Stimulated activated CD4-positive, alpha-beta T cell treated with anti-CD3 and anti-CD28 coated beads, Interleukin-4, amount 100 ng/mL, for 24 hours (primary cell): ENCODE measurements around the gene H1-8.
"Not testable (repeated sequence)": the region's sequence is repeated elsewhere in the genome, so short reads cannot be mapped to it uniquely, and the experiment has no call there.

Experiments used
- DNase-seq: peaks from one replicate; pipeline ENCODE4 v3.0.0-alpha.2; 2020

The H1-8 gene

GRCh38 chr3:129515108-129515820 is 27.7 kb upstream of the H1-8 start:
- DNase-seq: not testable (repeated sequence)

- DNase-seq: not testable (repeated sequence)
Observed at GRCh38 chr3:129515821-129516432, 27.0 kb upstream of the H1-8 start.

GRCh38 chr3:129517516-129517915 is 25.5 kb upstream of the H1-8 start:
- DNase-seq: no peak

GRCh38 chr3:129518038-129518561 is 24.9 kb upstream of the H1-8 start:
- DNase-seq: no peak

- no peak for DNase-seq
Observed at GRCh38 chr3:129518581-129518980, 24.4 kb upstream of the H1-8 start.

GRCh38 chr3:129519449-129519848 is 23.5 kb upstream of the H1-8 start:
- no peak for DNase-seq

- no peak for DNase-seq
Observed at GRCh38 chr3:129519896-129520715, 22.9 kb upstream of the H1-8 start.

- DNase-seq: no peak
Observed at GRCh38 chr3:129520960-129521359, 22.0 kb upstream of the H1-8 start.

- DNase-seq: no peak
Observed at GRCh38 chr3:129521611-129522010, 21.4 kb upstream of the H1-8 start.

GRCh38 chr3:129522953-129523352 is 20.0 kb upstream of the H1-8 start:
- no peak for DNase-seq

GRCh38 chr3:129524081-129524480 is 18.9 kb upstream of the H1-8 start:
- DNase-seq: no peak

- no peak for DNase-seq
Observed at GRCh38 chr3:129525341-129525968, 17.5 kb upstream of the H1-8 start.

- DNase-seq: no peak
Observed at GRCh38 chr3:129526121-129526900, 16.7 kb upstream of the H1-8 start.

GRCh38 chr3:129527262-129527661 is 15.7 kb upstream of the H1-8 start:
- no peak for DNase-seq

GRCh38 chr3:129528589-129529100 is 14.3 kb upstream of the H1-8 start, which contains the start of gene RHO:
Gene RHO (plus strand): TSS chr3:129528639. CDS start chr3:129528734, 95 bp downstream.
- no peak for DNase-seq

GRCh38 chr3:129529436-129530210 is 13.4 kb upstream of the H1-8 start:
- DNase-seq: no peak

GRCh38 chr3:129530251-129530791 is 12.7 kb upstream of the H1-8 start:
- no peak for DNase-seq

GRCh38 chr3:129530821-129531220 is 12.2 kb upstream of the H1-8 start:
- no peak for DNase-seq

GRCh38 chr3:129531699-129532098 is 11.3 kb upstream of the H1-8 start:
- no peak for DNase-seq

- DNase-seq: no peak
Observed at GRCh38 chr3:129532261-129532660, 10.7 kb upstream of the H1-8 start.

GRCh38 chr3:129533406-129533805 is 9.6 kb upstream of the H1-8 start:
- no peak for DNase-seq
